Tibial artery (tissue), 4 donors: ENCODE data around the gene IMMP2L.
"Not testable (repeated sequence)": the region's sequence is repeated elsewhere in the genome, so short reads cannot be mapped to it uniquely, and the experiment has no call there.

Experiments used
- DNase-seq, 2 donors: peaks; one replicate each; pipeline ENCODE4 v3.0.0-alpha.2; 2019
- H3K27ac ChIP-seq, 2 donors: fragments of 200-600 bp; sonication (generic) in 1 of 2; 1 replicate in 1 of 2; 2 replicates in 1 of 2; pipeline ENCODE4 v1.5.1; 2018 to 2019; ENCODE audit warnings: mild to moderate bottlenecking in 1 of 2
- H3K27me3 ChIP-seq, 2 donors: fragments of 200-600 bp; sonication (generic) in 1 of 2; one replicate each; pipeline versions ENCODE4 v1.5.1 to v1.6.0; 2016 to 2019
- H3K36me3 ChIP-seq, 3 donors: fragments of 200-600 bp; sonication (generic) in 2 of 3; one replicate each; pipeline ENCODE4 v1.5.1; 2016 to 2019; ENCODE audit warnings: mild to moderate bottlenecking in 2 of 3
- H3K4me1 ChIP-seq, 4 donors: fragments of 200-600 bp; sonication (generic) in 2 of 4; 1 replicate in 3 of 4; 2 replicates in 1 of 4; pipeline ENCODE4 v1.5.1; 2016 to 2019
- H3K4me3 ChIP-seq, 2 donors: fragments of 200-600 bp; sonication (generic) in 1 of 2; 1 replicate in 1 of 2; 2 replicates in 1 of 2; pipeline ENCODE4 v1.5.1; 2018 to 2019; ENCODE audit warnings: mild to moderate bottlenecking in 2 of 2
- H3K9me3 ChIP-seq, 3 donors: fragments of 200-600 bp; sonication (generic) in 1 of 3; one replicate each; pipeline ENCODE4 v1.5.1; 2016 to 2019
- intact Hi-C: fragments of 100-400 bp; cut with DNase I; formaldehyde crosslinking; loops from one replicate; pipeline ENCODE4 v1.15.0; 2023; ENCODE audit warnings: low total_unique reads
- TF ChIP-seq, protein P1 (sequence below), 2 experiments: fragments of 200-600 bp in 1 of 2; fragments of 450-650 bp in 1 of 2; IDR thresholded peaks; one replicate each; pipeline ENCODE4 v1.5.1; 2017 to 2019; ENCODE audit warnings: antibody characterized with exemption in 2 of 2, mild to moderate bottlenecking in 1 of 2, moderate library complexity in 1 of 2

IMMP2L gene

GRCh38 chr7:110943701-110944345 is 618.5 kb downstream of the IMMP2L start:
- TF ChIP-seq, protein P1, sequence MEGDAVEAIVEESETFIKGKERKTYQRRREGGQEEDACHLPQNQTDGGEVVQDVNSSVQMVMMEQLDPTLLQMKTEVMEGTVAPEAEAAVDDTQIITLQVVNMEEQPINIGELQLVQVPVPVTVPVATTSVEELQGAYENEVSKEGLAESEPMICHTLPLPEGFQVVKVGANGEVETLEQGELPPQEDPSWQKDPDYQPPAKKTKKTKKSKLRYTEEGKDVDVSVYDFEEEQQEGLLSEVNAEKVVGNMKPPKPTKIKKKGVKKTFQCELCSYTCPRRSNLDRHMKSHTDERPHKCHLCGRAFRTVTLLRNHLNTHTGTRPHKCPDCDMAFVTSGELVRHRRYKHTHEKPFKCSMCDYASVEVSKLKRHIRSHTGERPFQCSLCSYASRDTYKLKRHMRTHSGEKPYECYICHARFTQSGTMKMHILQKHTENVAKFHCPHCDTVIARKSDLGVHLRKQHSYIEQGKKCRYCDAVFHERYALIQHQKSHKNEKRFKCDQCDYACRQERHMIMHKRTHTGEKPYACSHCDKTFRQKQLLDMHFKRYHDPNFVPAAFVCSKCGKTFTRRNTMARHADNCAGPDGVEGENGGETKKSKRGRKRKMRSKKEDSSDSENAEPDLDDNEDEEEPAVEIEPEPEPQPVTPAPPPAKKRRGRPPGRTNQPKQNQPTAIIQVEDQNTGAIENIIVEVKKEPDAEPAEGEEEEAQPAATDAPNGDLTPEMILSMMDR (IDR thresholded peaks at IDR 0.05): no peak
- H3K4me3 ChIP-seq: no peak overlapping the region
- peaks cover 0 to 20% (median 4%) of the 10 kb centered on the region in 4 donors for H3K4me1 ChIP-seq
- intact Hi-C loops: no loop called here
- DNase-seq: no peak
- no peaks in the 10 kb centered on the region for H3K36me3 ChIP-seq
- no peak overlapping the region for H3K27ac ChIP-seq
- no peaks in the 10 kb centered on the region for H3K27me3 ChIP-seq
- no peaks in the 10 kb centered on the region for H3K9me3 ChIP-seq

GRCh38 chr7:110941385-110941784 is 620.9 kb downstream of the IMMP2L start:
- DNase-seq: no peak
- H3K9me3 ChIP-seq: no peaks in the 10 kb centered on the region
- no peak overlapping the region for H3K4me3 ChIP-seq
- TF ChIP-seq, protein P1 (IDR thresholded peaks at IDR 0.05): no peak
- no peaks in the 10 kb centered on the region for H3K36me3 ChIP-seq
- H3K27ac ChIP-seq: no peak overlapping the region
- peaks cover 0 to 13% (median 2%) of the 10 kb centered on the region in 4 donors for H3K4me1 ChIP-seq
- intact Hi-C loops: no loop called here
- no peaks in the 10 kb centered on the region for H3K27me3 ChIP-seq

DNA sequence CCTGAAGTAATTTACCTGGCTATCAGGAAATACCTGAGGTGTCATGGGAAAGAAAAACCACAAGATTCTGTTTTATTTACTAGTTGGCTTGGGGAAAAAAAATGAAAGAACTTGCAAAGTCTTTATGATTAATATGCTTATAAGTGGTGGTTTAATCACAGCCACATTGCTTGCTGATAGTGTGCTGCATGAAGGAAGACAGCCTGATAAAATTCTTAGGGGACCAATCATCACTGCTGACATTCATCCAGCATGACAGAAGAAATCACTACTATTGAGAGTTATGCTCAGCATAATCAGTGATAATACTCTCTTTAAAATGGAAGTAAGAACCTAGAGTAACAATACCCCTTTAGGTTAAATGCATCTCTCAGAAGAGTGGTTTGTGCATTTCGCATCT is 621.5 kb downstream of the IMMP2L start:
- H3K9me3 ChIP-seq: no peaks in the 10 kb centered on the region
- H3K36me3 ChIP-seq: no peaks in the 10 kb centered on the region
- no peak for DNase-seq
- no peaks in the 10 kb centered on the region for H3K27me3 ChIP-seq
- peaks cover 0 to 13% (median 2%) of the 10 kb centered on the region in 4 donors for H3K4me1 ChIP-seq
- TF ChIP-seq, protein P1 (IDR thresholded peaks at IDR 0.05): no peak
- H3K4me3 ChIP-seq: no peak overlapping the region
- intact Hi-C loops: no loop called here
- no peak overlapping the region for H3K27ac ChIP-seq

GRCh38 chr7:110938165-110938564 is 624.1 kb downstream of the IMMP2L start:
- Histone ChIP-seq H3K27me3 (no peaks in the 10 kb centered on the region), H3K27ac (no peak overlapping the region), H3K4me1 (peaks cover 0 to 1% (median 0%) of the 10 kb centered on the region in 4 donors), H3K36me3 (no peaks in the 10 kb centered on the region), H3K4me3 (no peak overlapping the region), H3K9me3 (no peaks in the 10 kb centered on the region)
- TF ChIP-seq, protein P1 (IDR thresholded peaks at IDR 0.05): no peak
- no peak for DNase-seq
- intact Hi-C loops: no loop called here

DNA sequence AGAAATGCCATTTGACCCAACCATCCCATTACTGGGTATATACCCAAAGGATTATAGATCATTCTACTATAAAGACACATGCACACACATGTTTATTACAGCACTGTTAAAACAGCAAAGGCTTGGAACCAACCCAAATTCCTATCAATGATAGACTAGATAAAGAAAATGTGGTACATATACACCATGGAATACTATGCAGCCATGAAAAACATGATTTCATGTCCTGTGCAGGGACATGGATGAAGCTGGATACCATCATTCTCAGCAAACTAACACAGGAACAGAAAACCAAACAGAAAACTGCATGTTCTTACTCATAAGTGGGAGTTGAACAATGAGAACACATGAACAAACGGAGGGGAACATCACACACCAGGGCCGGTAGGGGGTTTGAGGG is 625.6 kb downstream of the IMMP2L start:
- intact Hi-C loops: not testable (repeated sequence)

DNA sequence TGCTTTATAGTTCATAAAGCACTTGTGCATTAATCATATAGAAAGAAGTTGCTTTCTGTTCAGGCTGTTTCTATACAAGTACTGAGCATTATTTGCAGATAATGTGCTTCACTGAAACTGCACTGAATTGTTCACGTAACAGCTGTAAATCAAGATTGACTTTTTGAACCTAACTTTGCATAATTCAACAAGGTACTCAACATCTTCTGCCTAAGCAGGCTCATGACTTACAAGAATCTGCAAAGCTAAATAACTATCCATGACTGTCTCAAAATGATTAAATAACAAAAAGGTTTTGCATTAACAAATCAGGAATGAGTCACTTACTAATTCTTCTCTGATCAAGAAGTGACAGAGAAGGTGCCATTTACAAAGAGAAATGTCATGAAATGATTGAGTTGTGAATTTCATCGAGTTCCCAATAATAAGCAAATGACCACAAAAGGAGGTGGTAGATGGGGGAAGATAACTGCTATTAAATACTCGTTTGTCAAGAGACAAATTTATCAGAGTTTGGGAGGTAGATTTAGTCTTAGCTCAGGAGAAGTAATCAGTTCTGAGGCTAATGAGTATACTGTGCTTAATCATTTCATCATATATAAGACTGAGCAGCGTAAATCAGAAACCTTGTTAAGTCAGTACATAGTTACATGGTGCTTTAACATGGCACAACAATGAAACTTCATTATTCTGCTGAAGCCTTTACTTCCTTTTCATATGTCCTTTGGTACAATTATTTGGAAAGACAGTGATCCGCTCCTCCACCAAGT is 632.6 kb downstream of the IMMP2L start:
- DNase-seq: no peak
- H3K9me3 ChIP-seq: no peaks in the 10 kb centered on the region
- H3K4me3 ChIP-seq: no peak overlapping the region
- H3K36me3 ChIP-seq: no peaks in the 10 kb centered on the region
- H3K27ac ChIP-seq: no peak overlapping the region
- intact Hi-C loops: no loop called here
- no peaks in the 10 kb centered on the region for H3K4me1 ChIP-seq
- H3K27me3 ChIP-seq: no peaks in the 10 kb centered on the region
- TF ChIP-seq, protein P1 (IDR thresholded peaks at IDR 0.05): no peak

More for the DNA sequence above, 625.6 kb downstream of the IMMP2L start:
- not testable (repeated sequence) for H3K9me3 ChIP-seq, H3K27me3 ChIP-seq, H3K4me1 ChIP-seq, H3K27ac ChIP-seq, H3K4me3 ChIP-seq, DNase-seq, H3K36me3 ChIP-seq
